GM18909 (cell line): ENCODE results near the gene CACNA1D.

Source experiments
- ATAC-seq: cut with Tn5 transposase; IDR thresholded peaks from one replicate; pipeline ENCODE4 v1.9.1; 2021; ENCODE audit warnings: mild to moderate bottlenecking; ENCODE audit not compliant: unreplicated experiment, poor library complexity

The CACNA1D gene

DNA sequence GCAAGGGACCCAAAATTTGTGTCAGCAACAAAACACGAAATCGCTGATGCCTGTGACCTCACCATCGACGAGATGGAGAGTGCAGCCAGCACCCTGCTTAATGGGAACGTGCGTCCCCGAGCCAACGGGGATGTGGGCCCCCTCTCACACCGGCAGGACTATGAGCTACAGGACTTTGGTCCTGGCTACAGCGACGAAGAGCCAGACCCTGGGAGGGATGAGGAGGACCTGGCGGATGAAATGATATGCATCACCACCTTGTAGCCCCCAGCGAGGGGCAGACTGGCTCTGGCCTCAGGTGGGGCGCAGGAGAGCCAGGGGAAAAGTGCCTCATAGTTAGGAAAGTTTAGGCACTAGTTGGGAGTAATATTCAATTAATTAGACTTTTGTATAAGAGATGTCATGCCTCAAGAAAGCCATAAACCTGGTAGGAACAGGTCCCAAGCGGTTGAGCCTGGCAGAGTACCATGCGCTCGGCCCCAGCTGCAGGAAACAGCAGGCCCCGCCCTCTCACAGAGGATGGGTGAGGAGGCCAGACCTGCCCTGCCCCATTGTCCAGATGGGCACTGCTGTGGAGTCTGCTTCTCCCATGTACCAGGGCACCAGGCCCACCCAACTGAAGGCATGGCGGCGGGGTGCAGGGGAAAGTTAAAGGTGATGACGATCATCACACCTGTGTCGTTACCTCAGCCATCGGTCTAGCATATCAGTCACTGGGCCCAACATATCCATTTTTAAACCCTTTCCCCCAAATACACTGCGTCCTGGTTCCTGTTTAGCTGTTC lies 316.9 kb downstream of the CACNA1D start:
- ATAC-seq = no peak

DNA sequence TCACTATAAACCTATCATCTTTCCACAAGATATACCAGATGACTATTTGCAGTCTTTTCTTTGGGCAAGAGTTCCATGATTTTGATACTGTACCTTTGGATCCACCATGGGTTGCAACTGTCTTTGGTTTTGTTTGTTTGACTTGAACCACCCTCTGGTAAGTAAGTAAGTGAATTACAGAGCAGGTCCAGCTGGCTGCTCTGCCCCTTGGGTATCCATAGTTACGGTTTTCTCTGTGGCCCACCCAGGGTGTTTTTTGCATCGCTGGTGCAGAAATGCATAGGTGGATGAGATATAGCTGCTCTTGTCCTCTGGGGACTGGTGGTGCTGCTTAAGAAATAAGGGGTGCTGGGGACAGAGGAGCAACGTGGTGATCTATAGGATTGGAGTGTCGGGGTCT lies 318.0 kb downstream of the CACNA1D start:
- no peak for ATAC-seq

DNA sequence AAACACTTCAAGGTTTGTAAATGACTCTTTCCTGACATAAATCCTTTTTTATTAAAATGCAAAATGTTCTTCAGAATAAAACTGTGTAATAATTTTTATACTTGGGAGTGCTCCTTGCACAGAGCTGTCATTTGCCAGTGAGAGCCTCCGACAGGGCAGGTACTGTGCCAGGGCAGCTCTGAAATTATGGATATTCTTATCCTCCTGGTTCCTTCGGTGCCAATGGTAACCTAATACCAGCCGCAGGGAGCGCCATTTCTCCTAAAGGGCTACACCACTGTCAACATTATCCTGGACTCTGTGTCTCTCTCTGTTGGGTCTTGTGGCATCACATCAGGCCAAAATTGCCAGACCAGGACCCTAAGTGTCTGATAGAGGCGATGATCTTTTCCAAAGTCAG lies 318.8 kb downstream of the CACNA1D start:
- ATAC-seq = no peak

DNA sequence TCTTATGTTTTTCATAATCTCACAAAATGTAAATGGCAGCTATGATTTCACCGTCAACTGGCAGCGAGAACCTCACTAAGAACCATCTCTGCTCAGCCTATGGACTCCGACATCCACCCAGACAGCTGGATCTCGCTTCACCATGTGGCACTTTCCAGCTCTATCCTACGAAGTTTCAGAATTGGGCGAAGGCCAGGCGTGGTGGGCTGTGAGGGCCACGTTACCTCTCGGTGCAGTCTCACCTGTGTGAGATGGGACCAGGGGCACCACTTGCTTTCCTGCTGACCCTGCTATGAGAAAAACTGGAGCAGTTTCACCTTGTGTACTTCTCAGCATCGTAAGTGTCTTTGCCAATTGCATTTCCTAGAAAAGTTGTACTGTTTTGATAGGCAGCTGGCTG lies 319.5 kb downstream of the CACNA1D start:
- no peak for ATAC-seq

DNA sequence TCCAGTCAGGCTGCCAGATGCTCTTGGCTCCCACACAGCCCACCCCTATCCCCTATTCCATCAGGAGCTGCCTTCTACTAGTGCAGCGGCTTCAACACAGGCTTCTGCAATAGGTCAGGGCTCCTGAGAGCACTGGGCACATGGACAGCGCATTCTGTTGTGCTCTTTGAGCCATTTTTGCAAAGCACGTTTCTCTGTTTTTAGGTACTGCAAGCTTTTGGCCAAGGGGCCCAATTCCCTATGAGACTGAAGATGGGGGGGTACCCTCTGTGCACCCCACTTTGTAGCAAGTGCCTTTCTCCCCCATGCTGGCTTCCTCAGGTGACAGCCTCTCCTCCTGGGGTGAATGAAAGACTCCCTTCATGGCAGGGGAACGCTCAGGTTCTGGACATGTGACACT lies 320.7 kb downstream of the CACNA1D start:
- no peak for ATAC-seq

DNA sequence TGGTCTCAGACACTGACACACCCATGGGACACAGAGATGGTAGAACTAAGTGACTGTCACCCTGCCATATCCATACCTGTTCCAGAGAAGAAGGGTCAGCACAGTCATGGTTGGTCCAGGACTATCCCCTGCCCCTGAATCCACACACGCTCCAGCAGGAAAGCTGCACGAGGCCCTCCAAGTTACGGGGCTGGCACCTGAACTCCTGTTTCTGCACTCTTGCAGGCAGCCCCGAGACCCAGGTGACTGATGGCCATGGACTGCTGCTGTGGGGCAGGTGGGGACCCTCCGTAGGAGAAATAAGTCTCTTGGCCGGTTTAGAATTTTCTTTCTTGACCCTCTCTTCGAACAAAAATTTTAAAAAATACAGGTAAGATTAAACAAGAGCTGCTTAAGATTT lies 321.2 kb downstream of the CACNA1D start:
- ATAC-seq = no peak

DNA sequence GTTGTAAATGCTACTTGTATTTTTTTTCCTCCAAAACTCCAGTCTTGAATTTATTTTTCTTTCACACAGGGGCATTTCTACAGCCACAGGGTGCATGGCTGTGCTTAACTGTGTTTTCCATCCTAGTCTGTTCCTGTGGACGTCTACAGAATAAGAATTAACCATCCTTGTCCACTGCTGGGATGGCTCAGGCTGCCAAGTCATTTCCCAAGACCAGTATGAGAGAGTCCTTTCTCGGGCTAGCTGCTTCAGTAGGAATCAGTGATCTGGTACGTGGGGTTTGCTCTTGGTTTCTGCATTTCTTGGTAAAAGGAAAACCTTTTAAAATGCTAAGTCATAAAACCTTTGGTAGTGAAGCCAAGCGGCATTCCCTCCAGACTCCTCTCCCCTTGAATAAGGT lies 322.0 kb downstream of the CACNA1D start:
- ATAC-seq = no peak

DNA sequence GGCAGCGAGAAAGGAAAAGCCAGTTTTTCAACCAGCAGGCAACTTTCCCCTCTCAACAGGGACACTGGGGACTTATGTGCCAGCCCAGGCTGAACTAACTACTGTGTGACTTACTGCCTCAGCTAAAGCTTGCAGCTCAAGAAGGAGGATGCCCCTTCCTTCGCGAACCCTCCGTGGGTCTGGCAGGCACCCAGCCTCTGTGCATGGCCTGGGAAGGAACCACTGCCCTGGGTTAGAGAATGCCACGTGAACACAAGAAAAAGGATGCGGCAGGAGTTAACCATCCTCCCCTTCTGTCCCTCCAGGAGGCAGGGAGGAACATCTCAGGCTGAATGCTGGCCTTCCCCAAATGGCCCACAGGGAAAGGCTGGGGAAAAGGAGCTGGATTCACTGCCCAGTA lies 322.8 kb downstream of the CACNA1D start:
- no peak for ATAC-seq

DNA sequence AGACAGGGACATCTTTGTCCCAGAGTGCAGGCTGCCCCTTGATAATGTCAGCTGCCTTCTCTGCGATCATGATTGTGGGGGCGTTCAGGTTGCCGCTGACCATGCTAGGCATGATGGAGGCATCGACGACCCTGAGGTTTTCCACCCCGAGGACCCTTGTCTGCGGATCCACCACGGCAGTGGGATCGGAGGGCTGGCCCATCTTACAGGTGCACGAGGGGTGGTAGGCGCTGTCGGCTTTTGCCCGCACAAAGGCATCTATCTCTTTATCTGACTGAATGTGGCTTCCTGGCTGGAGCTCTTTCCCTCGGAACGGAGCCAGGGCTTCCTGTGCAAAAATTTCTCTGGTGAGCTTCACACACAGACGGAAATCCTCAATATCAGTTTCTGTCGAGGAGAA lies 323.4 kb downstream of the CACNA1D start:
- no peak for ATAC-seq

DNA sequence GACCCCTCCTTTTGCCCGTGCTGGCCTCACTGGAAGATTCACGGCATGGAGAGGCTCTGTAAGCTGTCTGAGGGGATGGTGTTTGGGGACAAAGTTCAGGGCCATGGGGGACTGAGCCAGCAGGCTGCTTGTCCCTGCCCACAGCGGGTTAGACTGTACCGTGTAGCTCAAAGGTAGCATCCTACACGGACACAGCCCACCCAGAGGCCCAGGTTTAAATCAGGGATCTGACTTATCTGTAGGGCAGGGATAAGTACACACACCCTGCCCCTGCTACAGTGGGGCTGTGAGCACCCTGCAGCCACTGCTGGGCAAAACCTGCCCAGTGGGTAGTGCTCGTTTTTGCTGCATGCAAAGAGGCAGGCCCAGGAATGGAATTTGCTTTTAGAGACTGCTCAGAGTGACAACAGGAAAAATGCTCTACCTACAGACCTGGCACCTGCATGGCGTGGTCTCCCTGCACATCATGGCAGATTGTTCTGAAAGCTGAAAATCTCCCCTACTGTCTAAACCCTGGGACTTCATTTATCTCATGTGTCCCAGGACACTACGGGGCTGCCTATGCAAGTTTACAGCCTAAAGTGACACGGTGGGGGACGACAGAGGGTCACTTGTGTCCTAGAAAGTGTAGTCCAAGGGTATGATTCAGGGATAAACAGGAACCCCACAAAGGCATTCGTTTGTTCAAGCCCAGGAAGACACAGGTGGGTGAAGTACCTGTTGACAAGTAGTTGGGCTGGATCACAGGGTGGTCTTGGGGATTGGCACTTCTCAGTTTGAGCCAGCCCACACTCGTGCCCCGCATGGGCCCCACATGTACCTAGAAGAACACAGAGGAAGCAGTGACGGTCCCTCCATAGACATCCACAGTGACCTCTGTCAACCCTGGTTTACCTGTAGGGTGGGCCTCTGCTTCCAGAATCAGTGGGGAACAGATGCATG lies 324.1 kb downstream of the CACNA1D start:
- no peak for ATAC-seq

DNA sequence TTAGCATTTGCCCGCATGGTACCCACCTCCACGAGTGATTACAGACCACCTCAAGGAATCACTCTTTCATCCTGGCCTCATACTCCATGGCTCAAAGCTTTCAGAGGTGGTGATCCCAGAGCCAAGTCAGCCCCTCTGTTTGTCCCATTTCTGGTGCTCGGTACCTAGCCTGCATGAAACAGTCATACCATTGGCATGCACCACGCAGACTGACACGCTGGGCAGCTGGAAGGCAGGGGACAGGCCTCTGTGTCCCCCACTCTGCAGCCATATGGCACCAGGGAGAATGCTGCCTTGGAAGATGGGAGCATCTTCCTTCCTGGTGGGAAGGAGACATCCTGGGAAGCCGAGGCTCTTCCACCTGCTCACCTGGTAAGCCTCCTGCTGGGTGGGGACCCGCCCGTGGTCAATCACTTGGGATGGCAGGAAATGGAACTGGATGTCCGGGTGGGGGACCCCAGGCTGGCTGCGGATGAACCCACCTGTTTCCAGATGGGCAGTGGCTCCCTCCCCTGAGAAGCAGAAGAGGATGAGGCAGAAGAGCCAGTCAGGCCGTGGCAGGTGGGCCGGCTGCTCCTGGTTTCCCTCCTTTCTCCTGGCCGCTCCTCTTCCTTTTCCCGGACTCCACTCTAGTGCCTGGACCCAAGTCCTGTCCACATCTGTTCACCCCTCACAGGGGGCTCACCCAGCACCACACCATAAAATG lies 324.9 kb downstream of the CACNA1D start:
- no peak for ATAC-seq

DNA sequence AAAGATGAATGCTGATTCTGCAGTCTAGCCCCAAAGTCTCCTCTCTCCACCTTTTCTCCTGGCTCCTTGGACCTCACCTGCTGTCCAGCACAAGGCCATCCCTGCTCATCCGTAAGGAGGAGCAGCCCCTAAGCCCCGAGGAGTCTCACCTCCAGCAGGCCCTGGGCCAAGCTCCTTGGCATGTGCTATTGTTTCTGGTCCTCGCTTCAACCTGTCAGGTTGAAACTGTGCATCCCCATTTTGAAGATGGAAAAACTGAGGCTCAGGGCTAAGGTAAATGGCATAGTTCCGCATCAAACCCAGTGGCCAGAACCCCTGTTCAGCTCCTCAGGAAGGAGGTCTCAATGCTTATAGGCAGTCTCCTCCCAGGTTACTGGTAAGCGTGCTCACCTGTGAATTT lies 325.7 kb downstream of the CACNA1D start:
- no peak for ATAC-seq

DNA sequence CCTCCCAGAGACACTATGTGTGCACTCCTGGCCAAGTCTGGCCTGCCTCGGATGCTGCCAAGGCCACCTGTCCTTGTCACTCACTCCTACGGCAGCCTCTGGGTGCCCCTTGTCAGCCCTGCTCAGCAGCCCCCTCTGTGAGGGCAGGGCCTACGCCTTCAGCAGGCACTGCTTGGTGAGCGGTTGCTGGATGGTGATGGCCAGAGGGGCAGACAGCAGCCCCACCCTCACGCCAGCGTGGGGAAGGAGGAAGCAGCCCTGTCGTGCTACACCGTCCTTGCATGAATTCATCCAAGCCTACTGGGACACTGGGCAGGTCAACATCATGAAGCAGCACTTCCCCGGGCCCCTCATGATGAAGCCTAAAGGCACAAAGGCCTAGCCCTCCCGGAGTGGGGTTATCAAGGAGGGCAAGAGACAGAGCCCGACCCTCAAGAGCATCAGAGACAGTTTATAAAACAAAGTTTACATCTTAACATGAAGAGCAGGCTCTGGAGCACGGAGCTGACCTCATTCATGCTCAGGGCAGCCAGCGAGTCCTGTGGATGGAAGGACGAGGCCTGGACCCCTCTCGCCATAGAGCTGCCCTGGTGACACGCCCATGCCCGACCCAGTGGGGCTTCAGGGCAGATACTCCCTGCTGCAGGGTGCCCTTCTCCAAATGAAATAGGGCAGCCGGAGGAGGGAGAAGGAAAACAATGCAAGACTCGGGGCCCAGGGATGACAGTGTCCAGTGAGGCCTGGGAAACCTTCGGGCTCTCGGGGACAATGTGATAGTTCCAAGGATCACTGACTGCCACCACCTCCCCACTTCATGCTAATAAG lies 326.6 kb downstream of the CACNA1D start:
- ATAC-seq = no peak

DNA sequence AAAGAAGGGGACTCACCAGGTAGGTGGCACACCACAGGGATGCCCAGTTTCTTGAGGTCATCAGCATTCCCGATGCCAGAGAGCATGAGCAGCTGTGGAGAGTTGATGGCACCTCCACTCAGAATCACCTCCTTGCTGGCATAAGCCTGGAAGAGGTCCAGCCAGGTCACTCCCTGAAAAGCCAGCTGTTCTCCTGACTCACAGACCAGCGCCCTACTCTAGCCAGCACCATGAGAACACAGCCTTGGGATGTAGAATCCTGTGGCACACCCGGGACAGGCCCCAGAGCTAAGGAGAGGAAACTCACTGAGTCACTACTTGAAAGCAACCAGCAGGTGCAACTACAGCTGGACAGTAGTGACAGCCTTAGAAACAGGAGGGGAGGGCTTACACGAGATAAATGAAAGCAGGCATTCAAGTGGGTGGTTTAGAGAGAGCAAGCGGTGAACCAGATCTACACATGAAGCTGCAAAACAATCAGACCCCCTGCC lies 327.3 kb downstream of the CACNA1D start:
- peak; percentile 67 for ATAC-seq

DNA sequence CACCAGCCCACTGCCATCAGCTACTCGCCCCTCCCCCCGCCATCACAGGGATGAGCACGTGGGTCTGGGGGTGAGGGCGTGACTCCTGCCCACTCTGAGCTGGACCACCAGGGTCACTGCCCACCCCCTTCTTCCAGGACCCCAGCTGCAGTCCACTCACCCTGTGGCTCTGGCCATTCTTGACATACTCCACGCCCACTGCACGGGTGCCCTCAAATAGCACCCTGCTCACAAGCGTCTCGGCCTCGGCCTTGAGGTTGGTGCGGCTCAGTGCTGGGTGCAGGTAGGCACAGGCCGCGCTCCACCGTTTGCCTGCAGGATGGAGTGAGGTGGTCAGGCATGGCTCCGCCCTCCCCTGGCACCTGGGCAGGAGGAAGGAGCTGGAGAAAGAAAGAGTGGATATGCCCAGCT lies 327.9 kb downstream of the CACNA1D start:
- ATAC-seq = no peak

DNA sequence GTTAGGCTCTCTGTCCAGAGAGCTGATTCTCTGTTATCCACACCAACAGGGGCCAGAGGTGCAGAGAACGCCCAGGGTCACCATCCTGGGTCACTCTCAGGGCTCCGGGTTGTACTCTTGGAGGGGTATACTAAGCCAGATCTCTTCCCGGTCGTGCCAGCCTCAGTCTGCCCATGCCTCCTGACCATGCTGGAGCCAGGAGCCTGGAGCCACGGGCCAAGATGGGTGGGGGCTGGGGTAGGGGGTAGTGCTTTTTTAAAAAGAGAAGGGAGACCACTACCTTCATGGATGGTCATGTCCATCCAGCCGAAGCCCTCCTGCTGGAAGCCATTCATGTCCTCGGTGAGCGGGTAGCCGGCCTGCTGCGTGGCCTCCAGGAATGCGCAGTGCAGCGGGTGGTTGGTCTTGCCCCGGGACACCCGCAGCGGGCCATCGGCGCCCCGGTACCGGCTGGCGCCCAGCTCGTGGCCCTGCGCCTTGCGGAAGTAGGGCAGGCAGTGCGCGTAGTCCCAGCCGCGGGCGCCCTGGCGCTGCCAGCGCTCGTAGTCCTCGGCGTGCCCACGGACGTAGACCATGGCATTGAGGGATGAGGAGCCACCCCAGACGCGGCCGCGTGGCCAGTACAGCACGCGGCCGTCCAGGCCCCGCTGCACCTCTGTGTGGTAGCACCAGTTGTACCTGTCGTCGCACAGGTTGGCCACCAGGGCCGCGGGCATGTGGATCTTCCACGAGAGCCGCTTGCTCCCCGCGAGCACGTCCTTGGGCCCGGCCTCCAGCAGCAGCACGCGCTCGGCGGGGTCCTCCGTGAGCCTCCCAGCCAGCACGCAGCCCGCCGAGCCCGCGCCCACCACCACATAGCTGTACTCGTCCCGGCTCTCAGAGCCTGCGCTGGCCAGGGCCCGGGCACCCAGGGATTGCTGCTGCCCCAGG lies 328.9 kb downstream of the CACNA1D start:
- ATAC-seq = no peak

DNA sequence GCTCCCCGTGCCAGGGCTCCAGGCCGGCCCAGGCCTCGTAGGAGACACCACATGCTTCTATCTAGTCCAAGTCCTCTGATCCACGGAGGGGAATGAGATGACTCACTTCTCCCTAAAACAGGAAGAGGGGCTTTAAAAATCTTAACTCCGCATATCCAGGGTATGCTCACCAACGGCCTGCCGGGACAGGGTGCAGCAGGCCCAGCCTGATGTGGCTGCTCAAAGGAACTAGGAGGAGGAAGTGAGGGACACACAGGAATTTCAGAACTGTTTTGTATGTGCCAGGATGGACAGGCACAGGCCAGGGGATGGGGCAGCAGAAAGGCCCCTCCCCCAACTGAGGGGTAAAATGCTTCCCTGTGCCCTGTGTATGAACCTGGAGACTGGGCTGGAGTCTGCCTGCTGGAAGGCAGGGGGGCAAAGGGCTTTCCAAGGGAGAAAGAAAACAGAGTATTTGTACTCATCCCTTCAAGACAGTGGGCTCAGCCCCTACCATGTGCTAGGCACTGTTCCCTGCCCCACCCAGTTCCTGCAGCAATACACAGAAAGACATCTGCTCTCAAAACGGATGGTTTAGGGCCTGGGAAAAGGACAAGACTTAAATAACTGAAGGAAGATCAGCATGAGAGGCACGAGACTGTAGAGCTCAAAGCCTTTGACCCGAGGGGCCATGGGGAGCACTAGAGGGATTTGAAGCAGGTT lies 329.7 kb downstream of the CACNA1D start:
- no peak for ATAC-seq

DNA sequence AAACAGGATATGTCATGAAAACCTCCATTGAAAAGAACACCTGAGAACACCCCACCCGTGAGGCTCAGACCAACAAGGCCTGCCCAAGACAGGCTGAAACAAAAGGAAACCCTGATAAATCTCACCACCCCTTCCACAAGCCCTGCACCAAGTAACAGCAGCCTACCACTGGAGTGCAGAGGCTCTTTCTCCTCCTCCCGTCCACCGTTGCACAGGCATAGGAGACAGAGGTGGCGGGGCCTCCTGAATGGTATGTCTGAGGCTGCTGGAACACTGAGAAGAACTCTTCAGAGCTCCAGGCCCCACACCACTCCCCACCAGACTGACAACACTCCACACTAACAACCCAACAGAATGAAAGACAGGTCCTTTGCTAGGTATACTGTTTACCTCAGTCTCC lies 330.4 kb downstream of the CACNA1D start:
- ATAC-seq = no peak
